ENCODE data around the gene AUTS2. TPM values are rescaled to one million over a fixed set of nuclear protein-coding genes. Genes with fewer than 3 reads are reported as not detected.

Gene AUTS2
- total RNA-seq, 1 experiment from 2014 or later = 256 TPM

DNA sequence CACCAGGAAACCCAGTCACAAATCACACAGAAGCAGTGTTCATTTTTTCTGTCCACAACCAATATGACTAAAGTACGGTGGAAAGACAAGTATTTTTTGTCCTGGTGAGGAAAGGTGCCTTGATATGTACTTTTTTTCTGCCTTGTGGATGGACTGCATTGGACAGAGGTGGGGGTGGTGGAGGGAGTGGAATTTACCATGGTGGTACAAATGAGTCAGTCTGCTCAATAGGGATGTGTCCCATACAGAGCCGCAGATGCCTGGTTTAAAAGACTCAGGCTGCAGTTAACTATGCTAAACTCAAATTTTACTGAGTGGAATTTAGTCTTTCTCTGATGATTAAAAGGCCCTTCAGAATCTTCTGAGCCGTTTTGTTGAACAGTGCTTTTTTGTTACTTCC lies 859.2 kb downstream of the AUTS2 start:
- H2AFZ ChIP-seq (ENCODE audit: low read length) = no peak overlapping the region
- no CpG with 5 or more reads among the region's 3 CpGs for WGBS (ENCODE audit: extremely low coverage, insufficient read length, low lambda C conversion rate)
- H3K14ac ChIP-seq (ENCODE audit: insufficient read depth, low read length) = no peak overlapping the region
- no peaks in the 10 kb centered on the region for H3K79me2 ChIP-seq (ENCODE audit: insufficient read depth, low read length)
- no peak overlapping the region for H4K8ac ChIP-seq (replicated peaks; ENCODE audit: insufficient read length, low read depth, low read length)
- H3K4ac ChIP-seq (ENCODE audit: low read depth, low read length) = no peak overlapping the region
- H3K4me2 ChIP-seq (ENCODE audit: insufficient read depth, insufficient read length, low read length) = no peak overlapping the region
- no peak overlapping the region for H3K23ac ChIP-seq (ENCODE audit: insufficient read length, low read depth, low read length)
- TF ChIP-seq, protein P1, sequence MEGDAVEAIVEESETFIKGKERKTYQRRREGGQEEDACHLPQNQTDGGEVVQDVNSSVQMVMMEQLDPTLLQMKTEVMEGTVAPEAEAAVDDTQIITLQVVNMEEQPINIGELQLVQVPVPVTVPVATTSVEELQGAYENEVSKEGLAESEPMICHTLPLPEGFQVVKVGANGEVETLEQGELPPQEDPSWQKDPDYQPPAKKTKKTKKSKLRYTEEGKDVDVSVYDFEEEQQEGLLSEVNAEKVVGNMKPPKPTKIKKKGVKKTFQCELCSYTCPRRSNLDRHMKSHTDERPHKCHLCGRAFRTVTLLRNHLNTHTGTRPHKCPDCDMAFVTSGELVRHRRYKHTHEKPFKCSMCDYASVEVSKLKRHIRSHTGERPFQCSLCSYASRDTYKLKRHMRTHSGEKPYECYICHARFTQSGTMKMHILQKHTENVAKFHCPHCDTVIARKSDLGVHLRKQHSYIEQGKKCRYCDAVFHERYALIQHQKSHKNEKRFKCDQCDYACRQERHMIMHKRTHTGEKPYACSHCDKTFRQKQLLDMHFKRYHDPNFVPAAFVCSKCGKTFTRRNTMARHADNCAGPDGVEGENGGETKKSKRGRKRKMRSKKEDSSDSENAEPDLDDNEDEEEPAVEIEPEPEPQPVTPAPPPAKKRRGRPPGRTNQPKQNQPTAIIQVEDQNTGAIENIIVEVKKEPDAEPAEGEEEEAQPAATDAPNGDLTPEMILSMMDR (conservative IDR thresholded peaks at IDR 0.05) = no peak
- H2BK12ac ChIP-seq (ENCODE audit: insufficient read length, low read depth, low read length) = no peak overlapping the region
- no peaks in the 10 kb centered on the region for H3K4me1 ChIP-seq (ENCODE audit: insufficient read depth, low read length)
- Mint-ChIP-seq H3K27me3 (ENCODE audit: low read depth) (no peaks in the 10 kb centered on the region), H3K9me3 (no peaks in the 10 kb centered on the region; a peak in 1 of 5 replicates), H3K36me3 (ENCODE audit: insufficient read depth in 1 of 3, low read depth in 3 of 3) (no peaks in the 10 kb centered on the region), H3K4me1 (peaks cover 21 to 22% of the 10 kb centered on the region in 2 experiments), H3K27ac (no peak overlapping the region), H3K4me3 (no peak overlapping the region)
- no peaks in the 10 kb centered on the region for H3K27me3 ChIP-seq (ENCODE audit: insufficient read depth, low read length)
- no peak overlapping the region for H3K9ac ChIP-seq (ENCODE audit: extremely low read depth, insufficient read length, low read length)
- no peak overlapping the region for H4K5ac ChIP-seq (ENCODE audit: insufficient read length, low read depth, low read length)
- H3K23me2 ChIP-seq (ENCODE audit: insufficient read length, low read depth, low read length, poor library complexity, severe bottlenecking) = no peaks in the 10 kb centered on the region
- H2BK15ac ChIP-seq (ENCODE audit: low read depth, low read length) = no peak overlapping the region
- H3K56ac ChIP-seq (ENCODE audit: insufficient read length, low read depth, low read length) = no peak overlapping the region
- H3K79me1 ChIP-seq (ENCODE audit: insufficient read depth, low read depth, low read length, poor library complexity, severe bottlenecking) = no peaks in the 10 kb centered on the region
- no peaks in the 10 kb centered on the region for H3K9me3 ChIP-seq (ENCODE audit: control insufficient read depth, low read depth, low read length)
- H3T11ph ChIP-seq (ENCODE audit: low read length) = no peak overlapping the region
- H3K18ac ChIP-seq (ENCODE audit: insufficient read length, low read depth, low read length) = no peak overlapping the region
- H2BK120ac ChIP-seq (ENCODE audit: low read depth, low read length, poor library complexity, severe bottlenecking) = no peak overlapping the region
- DNase-seq = no peak
- H2BK20ac ChIP-seq (ENCODE audit: low read depth, low read length, poor library complexity, severe bottlenecking) = no peak overlapping the region
- H3K27ac ChIP-seq (ENCODE audit: insufficient read length, low read depth, low read length) = no peak overlapping the region
- no peak overlapping the region for H2AK5ac ChIP-seq (ENCODE audit: insufficient read length, low read length)
- H2BK5ac ChIP-seq (ENCODE audit: insufficient read length, low read length) = no peak overlapping the region
- no peak overlapping the region for H4K91ac ChIP-seq (ENCODE audit: insufficient read length, low read depth, low read length)
- H4K20me1 ChIP-seq (ENCODE audit: control insufficient read depth, insufficient read depth, insufficient read length) = no peaks in the 10 kb centered on the region

Measured in H9 (cell line).